Lower leg skin (tissue), 3 donors: ENCODE results near the gene SLC22A23.

Experiments
- CTCF ChIP-seq, 3 donors: fragments of 450-650 bp; IDR thresholded peaks; one replicate each; pipeline ENCODE4 v1.5.1; 2016; ENCODE audit warnings: antibody characterized with exemption in 3 of 3, mild to moderate bottlenecking in 3 of 3, moderate library complexity in 2 of 3
- POLR2A ChIP-seq, 2 donors: fragments of 450-650 bp; IDR thresholded peaks; one replicate each; pipeline ENCODE4 v1.6.1; 2016 to 2017; ENCODE audit warnings: antibody characterized with exemption in 2 of 2, mild to moderate bottlenecking in 1 of 2, moderate library complexity in 1 of 2

GRCh38 chr6:3280866-3281465 lies 175.9 kb downstream of the SLC22A23 start:
- no peak for TF ChIP-seq CTCF (IDR thresholded peaks at IDR 0.05)
- no peak for TF ChIP-seq POLR2A (IDR thresholded peaks at IDR 0.05)
